ENCODE results near the gene IL9. TPM values are rescaled to one million over a fixed set of nuclear protein-coding genes. Genes with fewer than 3 reads are reported as not detected.

IL9 gene
- total and polyA plus RNA-seq, 2 of the 13 experiments (the other 11 are each of a cell fraction or from before 2014, with no cell fraction given) = not detected

- TF ChIP-seq, protein P1, sequence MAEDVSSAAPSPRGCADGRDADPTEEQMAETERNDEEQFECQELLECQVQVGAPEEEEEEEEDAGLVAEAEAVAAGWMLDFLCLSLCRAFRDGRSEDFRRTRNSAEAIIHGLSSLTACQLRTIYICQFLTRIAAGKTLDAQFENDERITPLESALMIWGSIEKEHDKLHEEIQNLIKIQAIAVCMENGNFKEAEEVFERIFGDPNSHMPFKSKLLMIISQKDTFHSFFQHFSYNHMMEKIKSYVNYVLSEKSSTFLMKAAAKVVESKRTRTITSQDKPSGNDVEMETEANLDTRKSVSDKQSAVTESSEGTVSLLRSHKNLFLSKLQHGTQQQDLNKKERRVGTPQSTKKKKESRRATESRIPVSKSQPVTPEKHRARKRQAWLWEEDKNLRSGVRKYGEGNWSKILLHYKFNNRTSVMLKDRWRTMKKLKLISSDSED (CRISPR knock-in tag; IDR thresholded peaks at IDR 0.05) = no peak
- no peak for TF ChIP-seq ZNF253 (CRISPR knock-in tag; IDR thresholded peaks at IDR 0.05; ENCODE audit: borderline replicate concordance)
- TF ChIP-seq SRSF1 (optimal IDR thresholded peaks at IDR 0.05; ENCODE audit: low read depth, low read length) = no peak
- no peak for TF ChIP-seq ZKSCAN5 (CRISPR knock-in tag; IDR thresholded peaks at IDR 0.05)
- TF ChIP-seq DPF2 (CRISPR knock-in tag; IDR thresholded peaks at IDR 0.05; ENCODE audit: borderline replicate concordance, low read depth) = 0 out of 2 replicates have a peak, but pooled peaks have one; percentile 37
- no peak for TF ChIP-seq ZXDC (CRISPR knock-in tag; IDR thresholded peaks at IDR 0.05)
- TF ChIP-seq, protein P2, sequence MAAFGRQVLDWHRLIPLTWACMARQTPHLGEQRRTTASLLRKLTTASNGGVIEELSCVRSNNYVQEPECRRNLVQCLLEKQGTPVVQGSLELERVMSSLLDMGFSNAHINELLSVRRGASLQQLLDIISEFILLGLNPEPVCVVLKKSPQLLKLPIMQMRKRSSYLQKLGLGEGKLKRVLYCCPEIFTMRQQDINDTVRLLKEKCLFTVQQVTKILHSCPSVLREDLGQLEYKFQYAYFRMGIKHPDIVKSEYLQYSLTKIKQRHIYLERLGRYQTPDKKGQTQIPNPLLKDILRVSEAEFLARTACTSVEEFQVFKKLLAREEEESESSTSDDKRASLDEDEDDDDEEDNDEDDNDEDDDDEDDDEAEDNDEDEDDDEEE (CRISPR knock-in tag; IDR thresholded peaks at IDR 0.05) = no peak
- no peak for TF ChIP-seq NBN (conservative IDR thresholded peaks at IDR 0.05)
- no peak for TF ChIP-seq ARNT2 (CRISPR knock-in tag; IDR thresholded peaks at IDR 0.05; ENCODE audit: low read depth)
- no peak for TF ChIP-seq ZNF263 (CRISPR knock-in tag; IDR thresholded peaks at IDR 0.05)
- no peak for TF ChIP-seq NFKBIZ (CRISPR knock-in tag; IDR thresholded peaks at IDR 0.05)
- TF ChIP-seq FOXJ3 (CRISPR knock-in tag; IDR thresholded peaks at IDR 0.05; ENCODE audit: borderline replicate concordance) = peak; percentile 67; the same call in 1 of the 2 replicates
- no peak for TF ChIP-seq DZIP1 (CRISPR knock-in tag; IDR thresholded peaks at IDR 0.05)
- TF ChIP-seq HMG20B (CRISPR knock-in tag; conservative IDR thresholded peaks at IDR 0.05) = no peak
- TF ChIP-seq KMT2A (CRISPR knock-in tag; IDR thresholded peaks at IDR 0.05) = no peak
- TF ChIP-seq ZSCAN30 (CRISPR knock-in tag; IDR thresholded peaks at IDR 0.05) = no peak
- TF ChIP-seq GTF3A (CRISPR knock-in tag; conservative IDR thresholded peaks at IDR 0.05) = no peak
- no peak for TF ChIP-seq CBX2 (IDR thresholded peaks at IDR 0.05; ENCODE audit: low read depth, low read length)
- no peak for TF ChIP-seq CBX2 (CRISPR knock-in tag; IDR thresholded peaks at IDR 0.05; ENCODE audit: low read depth)
- no peak for TF ChIP-seq ZSCAN22 (CRISPR knock-in tag; IDR thresholded peaks at IDR 0.05)
- TF ChIP-seq NR3C1 (CRISPR knock-in tag; IDR thresholded peaks at IDR 0.05) = no peak
- no peak for TF ChIP-seq MXD4 (CRISPR knock-in tag; IDR thresholded peaks at IDR 0.05)
- TF ChIP-seq ESRRA (CRISPR knock-in tag; IDR thresholded peaks at IDR 0.05; ENCODE audit: low read depth) = no peak
- TF ChIP-seq ZNF543 (CRISPR knock-in tag; IDR thresholded peaks at IDR 0.05) = no peak
- TF ChIP-seq SMAD3 (CRISPR knock-in tag; IDR thresholded peaks at IDR 0.05) = no peak
Observed at GRCh38 chr5:135869276-135869675, 26.4 kb downstream of the IL9 start (continued).
